ENCODE measurements around the gene SYNDIG1. TPM values are rescaled to one million over a fixed set of nuclear protein-coding genes. Genes with fewer than 3 reads are reported as not detected.

Gene SYNDIG1
- total RNA-seq, 2 experiments from 2014 or later = not detected

DNA sequence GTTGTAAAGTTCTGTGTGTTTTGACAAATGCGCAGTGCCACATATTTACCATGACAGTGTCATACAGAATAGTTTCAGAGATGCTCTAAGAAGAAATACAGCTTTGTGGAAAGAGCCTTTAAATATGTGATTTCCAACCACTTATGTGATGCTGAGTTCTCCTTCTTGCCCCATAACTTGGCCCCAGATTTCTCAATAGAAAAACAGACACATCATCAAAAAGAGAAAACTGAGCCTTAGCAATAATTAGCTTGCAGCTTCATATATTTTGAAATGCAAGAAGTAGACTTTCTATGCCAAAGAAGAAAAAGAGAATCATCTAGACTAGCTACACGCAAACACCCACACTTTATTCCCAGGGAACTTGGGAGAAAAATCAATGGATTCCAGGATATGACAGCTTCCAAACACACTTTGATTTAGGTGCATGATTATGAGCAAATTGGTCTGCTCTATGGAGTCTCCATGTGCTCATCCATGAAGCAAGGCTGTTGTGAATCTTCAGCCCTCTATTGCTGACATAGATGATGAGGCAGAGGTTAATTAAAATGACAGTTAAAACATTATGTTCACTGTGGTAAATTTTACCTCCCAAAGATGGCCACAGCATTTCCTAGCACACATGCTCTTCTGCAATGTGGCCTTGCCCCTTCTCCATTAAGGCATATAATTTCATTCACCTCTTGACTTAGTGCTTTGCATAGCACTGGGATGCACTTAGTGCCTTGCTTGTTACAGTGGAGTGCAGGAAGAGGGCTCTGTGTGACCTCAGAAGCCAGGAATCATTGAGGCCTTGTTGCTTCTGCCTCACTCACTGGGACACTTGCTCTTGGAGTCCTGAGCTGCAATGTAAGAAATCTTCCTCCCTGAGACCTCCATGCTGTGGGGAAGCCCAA lies 174.6 kb downstream of the SYNDIG1 start:
- no peak for ATAC-seq
- H3K4me1 Mint-ChIP-seq = no peaks in the 10 kb centered on the region
- no peak overlapping the region for H3K4me3 Mint-ChIP-seq
- H3K9me3 Mint-ChIP-seq (ENCODE audit: low read depth) = no peaks in the 10 kb centered on the region
- H3K27me3 Mint-ChIP-seq = peaks cover 24% of the 10 kb centered on the region
- H3K36me3 Mint-ChIP-seq = no peaks in the 10 kb centered on the region
- CTCF ChIA-PET = no interaction called here
- DNase-seq = no peak
- no peak overlapping the region for H3K27ac Mint-ChIP-seq

DNA sequence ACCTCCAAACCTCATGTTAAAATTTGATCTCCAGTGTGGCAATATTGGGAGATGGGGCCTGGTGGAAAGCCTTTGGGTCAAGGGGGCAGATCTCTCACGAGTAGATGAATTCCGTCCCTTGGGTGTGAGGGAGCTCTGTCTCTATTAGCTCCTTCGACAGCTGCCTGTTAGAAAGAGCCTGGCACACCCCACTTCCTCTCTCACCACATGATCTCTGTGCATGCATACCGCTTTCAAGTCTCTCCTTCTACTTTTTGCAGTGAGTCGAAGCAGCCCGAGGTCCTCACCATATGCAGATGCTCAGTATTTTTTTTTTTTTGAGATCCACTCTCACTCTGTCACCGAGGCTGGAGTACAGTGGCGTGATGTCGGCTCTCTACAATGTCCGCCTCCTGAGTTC lies 176.9 kb downstream of the SYNDIG1 start:
- peaks cover 18% of the 10 kb centered on the region for H3K27me3 Mint-ChIP-seq
- H3K4me1 Mint-ChIP-seq = no peaks in the 10 kb centered on the region
- no peaks in the 10 kb centered on the region for H3K36me3 Mint-ChIP-seq
- CTCF ChIA-PET = no interaction called here
- DNase-seq (no peak), ATAC-seq (no peak)
- no peak overlapping the region for H3K4me3 Mint-ChIP-seq
- H3K27ac Mint-ChIP-seq = no peak overlapping the region
- no peaks in the 10 kb centered on the region for H3K9me3 Mint-ChIP-seq (ENCODE audit: low read depth)

DNA sequence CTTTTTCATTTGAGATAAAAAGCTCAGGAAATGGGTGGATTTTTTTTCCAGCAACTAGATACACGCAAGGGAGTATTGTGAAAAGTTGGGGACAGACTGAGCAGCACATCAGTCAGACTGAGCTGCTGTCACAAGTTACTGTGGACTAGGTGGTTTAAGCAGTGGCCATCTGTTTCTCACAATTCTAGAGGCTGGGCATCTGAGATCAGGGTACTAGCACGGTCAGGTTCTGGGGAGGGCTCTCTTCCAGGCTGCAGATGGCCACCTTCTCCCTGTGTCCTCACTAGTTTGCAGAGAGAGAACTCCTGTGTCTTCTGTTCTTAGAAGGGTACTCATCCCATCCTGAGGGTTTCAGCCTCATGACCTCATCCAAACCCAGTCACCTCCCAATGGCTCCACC lies 178.3 kb downstream of the SYNDIG1 start:
- ATAC-seq (no peak), DNase-seq (no peak)
- peaks cover 18% of the 10 kb centered on the region for H3K27me3 Mint-ChIP-seq
- CTCF ChIA-PET = no interaction called here
- H3K4me1 Mint-ChIP-seq = no peaks in the 10 kb centered on the region
- H3K27ac Mint-ChIP-seq = no peak overlapping the region
- no peak overlapping the region for H3K4me3 Mint-ChIP-seq
- no peaks in the 10 kb centered on the region for H3K9me3 Mint-ChIP-seq (ENCODE audit: low read depth)
- H3K36me3 Mint-ChIP-seq = no peaks in the 10 kb centered on the region

DNA sequence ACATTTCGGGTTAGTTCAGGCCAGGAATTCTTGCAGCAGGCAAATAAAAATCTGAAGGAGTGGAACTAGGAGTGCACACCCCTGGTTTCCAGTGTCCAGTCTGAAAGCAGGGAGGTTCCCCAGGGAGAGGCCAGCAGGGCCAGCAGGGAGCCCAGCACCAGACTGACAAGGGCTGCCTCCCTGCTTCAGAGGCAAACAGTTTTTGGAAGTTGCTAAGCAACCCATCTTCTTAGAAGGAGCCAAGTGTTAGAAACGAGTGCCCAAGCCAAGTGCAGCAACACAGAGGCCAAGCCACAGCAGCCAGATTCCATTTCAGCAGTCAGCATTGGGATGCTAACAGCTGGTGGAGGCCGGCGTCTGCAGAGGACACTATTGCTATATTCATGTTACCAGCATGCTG lies 179.1 kb downstream of the SYNDIG1 start:
- CTCF ChIA-PET = no interaction called here
- DNase-seq = no peak
- ATAC-seq = no peak
- Mint-ChIP-seq H3K27ac (no peak overlapping the region), H3K9me3 (ENCODE audit: low read depth) (no peaks in the 10 kb centered on the region), H3K36me3 (no peaks in the 10 kb centered on the region), H3K4me1 (no peaks in the 10 kb centered on the region), H3K4me3 (no peak overlapping the region), H3K27me3 (peaks cover 13% of the 10 kb centered on the region)

DNA sequence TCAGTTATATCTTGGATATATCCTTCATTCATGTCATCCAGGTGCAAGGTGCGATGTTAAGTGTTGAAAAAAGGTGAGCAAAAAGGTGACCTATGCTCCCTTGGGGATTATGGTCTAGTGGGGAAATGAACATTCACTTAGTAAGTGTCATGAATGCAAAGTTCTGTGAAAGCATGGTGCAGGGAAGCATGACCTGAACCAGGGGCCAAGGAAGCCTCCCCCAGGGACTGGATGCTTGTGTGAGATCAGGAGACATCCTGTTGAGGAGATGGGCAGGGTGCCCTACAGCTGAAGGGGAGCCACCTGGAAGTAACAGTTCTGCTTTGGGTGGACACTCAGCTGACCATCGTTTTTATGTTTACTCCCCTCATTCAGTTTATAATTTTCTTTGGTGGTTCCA lies 179.5 kb downstream of the SYNDIG1 start:
- H3K4me3 Mint-ChIP-seq = no peak overlapping the region

DNA sequence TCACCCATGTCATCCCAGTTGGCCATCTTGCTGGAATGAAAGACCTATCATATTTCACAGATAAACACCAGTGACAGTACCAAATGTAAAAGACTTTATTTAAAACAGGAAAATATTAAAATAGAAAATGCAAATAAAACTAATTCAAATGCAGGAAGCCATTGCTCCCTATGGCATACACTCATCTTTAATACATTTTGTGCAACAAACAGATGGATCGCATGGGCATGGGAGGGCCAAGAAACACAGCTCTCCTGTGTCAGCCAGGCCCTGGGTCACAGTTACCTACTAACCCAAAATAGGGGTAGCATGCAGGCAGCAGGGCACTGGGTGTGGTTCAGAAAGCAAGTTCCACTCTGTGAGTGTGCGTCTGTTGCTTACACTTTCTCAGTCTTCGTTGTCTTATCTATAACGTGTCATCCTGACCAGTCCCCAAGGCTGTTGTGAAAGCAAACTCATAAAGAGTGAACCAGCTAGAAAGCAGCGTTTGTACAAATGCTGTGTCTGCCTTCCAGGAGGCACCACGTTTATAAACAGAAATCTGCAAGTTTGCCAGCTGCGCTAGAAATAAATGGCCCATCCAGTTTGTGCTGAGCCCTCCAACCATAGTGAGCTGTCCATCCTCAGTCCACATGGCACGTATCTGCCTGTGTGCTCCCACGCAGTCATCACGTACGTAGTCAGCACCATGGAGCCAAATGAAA lies 180.5 kb downstream of the SYNDIG1 start:
- Mint-ChIP-seq H3K27ac (no peak overlapping the region), H3K27me3 (peaks cover 11% of the 10 kb centered on the region), H3K4me1 (no peaks in the 10 kb centered on the region), H3K36me3 (no peaks in the 10 kb centered on the region), H3K4me3 (no peak overlapping the region), H3K9me3 (ENCODE audit: low read depth) (no peaks in the 10 kb centered on the region)
- DNase-seq (no peak), ATAC-seq (no peak)
- CTCF ChIA-PET = no interaction called here

More for the DNA sequence above, 179.5 kb downstream of the SYNDIG1 start:
- Mint-ChIP-seq H3K36me3 (no peaks in the 10 kb centered on the region), H3K4me1 (no peaks in the 10 kb centered on the region), H3K9me3 (ENCODE audit: low read depth) (no peaks in the 10 kb centered on the region), H3K27ac (no peak overlapping the region), H3K27me3 (peaks cover 11% of the 10 kb centered on the region)
- ATAC-seq (no peak), DNase-seq (no peak)
- CTCF ChIA-PET = no interaction called here

DNA sequence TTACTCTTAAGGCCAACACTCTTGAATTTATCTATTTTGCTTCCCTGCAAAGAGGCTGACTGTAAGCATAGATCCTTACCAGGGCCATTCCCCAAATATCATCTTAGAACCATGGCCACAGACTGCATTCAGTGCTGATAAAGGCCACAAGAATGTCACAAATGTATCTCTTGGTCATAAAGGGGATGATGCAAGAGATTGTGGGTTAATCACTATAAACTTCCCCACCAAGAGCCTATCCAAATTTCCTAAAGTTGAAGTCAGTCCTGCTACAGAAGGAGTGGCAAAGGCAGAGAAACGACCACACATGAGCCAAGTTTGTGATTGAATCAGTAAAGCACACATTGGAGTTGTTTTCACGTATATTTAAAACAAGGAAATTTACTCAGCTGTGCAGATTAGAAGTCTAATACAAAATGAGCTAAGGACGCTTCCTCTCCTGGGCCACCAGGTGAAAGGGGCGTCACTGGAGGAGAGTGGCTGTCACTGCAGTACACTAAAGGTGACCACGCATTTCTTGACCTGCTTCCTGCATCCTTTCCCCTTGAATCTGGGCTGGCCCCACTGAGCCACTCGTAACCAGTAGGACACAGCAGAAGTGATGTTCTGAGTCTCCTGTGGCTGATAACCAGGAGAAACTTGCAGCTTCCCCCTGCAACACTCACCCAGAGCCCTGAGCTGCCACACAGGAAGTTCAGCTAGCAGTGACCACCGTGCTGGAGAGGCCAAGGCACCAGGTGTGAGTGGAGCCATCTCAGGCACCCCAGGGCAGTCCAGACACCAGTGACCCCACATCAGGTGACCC lies 181.9 kb downstream of the SYNDIG1 start:
- no peak overlapping the region for H3K27ac Mint-ChIP-seq
- peaks cover 9% of the 10 kb centered on the region for H3K27me3 Mint-ChIP-seq
- no peak for ATAC-seq
- no peaks in the 10 kb centered on the region for H3K4me1 Mint-ChIP-seq
- H3K4me3 Mint-ChIP-seq = no peak overlapping the region
- no peak for DNase-seq
- CTCF ChIA-PET = no interaction called here
- H3K36me3 Mint-ChIP-seq = no peaks in the 10 kb centered on the region
- no peaks in the 10 kb centered on the region for H3K9me3 Mint-ChIP-seq (ENCODE audit: low read depth)

DNA sequence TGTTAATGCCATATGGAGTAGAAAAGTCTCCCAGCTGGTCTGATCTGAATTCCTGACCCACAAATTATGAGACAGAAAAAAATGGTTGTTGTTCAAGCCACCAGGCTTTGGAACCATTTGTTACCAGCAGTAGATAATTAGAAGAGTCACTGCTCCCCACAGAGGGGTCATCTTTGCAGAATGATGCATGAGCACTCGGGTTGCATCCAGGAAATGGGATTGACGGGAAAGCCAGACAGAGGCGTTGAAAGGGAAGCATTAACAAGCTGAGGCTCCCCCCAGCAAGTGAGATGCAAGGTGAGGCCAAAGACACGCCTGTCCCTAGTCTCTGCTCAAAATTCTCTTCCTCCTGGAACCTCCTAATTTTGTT lies 182.5 kb downstream of the SYNDIG1 start:
- H3K27me3 Mint-ChIP-seq = peaks cover 4% of the 10 kb centered on the region

DNA sequence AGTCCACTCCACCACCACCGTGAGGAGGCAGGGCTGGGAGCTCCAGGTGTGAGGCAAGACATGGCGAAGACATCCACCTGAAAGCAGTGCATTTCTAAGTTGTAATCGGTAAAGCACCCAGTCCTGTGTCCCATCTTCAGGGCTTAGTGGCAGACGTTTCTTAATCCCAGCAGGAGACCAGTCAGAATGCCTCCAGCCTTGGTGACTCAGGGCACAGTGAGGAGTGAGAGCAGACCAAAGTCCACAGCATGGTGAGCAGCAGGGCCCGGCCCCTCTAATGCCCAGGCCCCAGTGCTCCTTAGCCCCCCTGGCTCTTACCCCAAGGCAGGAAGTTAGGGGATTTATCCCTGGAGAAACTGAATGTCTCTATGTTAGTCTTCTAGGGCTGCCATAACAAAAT lies 183.9 kb downstream of the SYNDIG1 start:
- ATAC-seq (no peak), DNase-seq (no peak)
- no peaks in the 10 kb centered on the region for H3K4me1 Mint-ChIP-seq
- H3K27me3 Mint-ChIP-seq = no peaks in the 10 kb centered on the region
- H3K9me3 Mint-ChIP-seq (ENCODE audit: low read depth) = no peaks in the 10 kb centered on the region
- CTCF ChIA-PET = no interaction called here
- no peak overlapping the region for H3K27ac Mint-ChIP-seq
- no peak overlapping the region for H3K4me3 Mint-ChIP-seq
- H3K36me3 Mint-ChIP-seq = no peaks in the 10 kb centered on the region

More for the DNA sequence above, 182.5 kb downstream of the SYNDIG1 start:
- no peaks in the 10 kb centered on the region for H3K36me3 Mint-ChIP-seq
- no peak for DNase-seq
- CTCF ChIA-PET = no interaction called here
- H3K4me3 Mint-ChIP-seq = no peak overlapping the region
- H3K27ac Mint-ChIP-seq = no peak overlapping the region
- H3K4me1 Mint-ChIP-seq = no peaks in the 10 kb centered on the region
- no peak for ATAC-seq
- no peaks in the 10 kb centered on the region for H3K9me3 Mint-ChIP-seq (ENCODE audit: low read depth)

DNA sequence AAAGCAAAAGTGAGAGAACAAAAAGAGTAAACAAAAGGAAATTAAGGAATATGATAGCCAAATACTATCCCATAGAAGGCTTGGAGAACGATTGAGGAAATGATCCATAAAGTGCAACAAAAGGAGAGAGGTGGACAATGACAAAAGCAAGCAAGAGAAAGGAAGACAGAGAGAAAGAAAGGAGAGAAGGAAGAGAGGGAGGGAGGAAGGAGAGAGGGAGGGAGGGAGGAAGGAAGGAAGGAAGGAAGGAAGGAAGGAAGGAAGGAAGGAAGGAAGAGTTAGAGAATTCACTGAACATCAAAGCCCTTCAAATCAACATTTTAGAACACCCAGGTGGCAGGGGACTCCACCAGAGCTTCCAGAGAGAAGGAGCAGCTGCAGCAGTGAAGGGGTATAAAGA lies 185.0 kb downstream of the SYNDIG1 start:
- H3K4me3 Mint-ChIP-seq = no peak overlapping the region
- no peaks in the 10 kb centered on the region for H3K4me1 Mint-ChIP-seq
- ATAC-seq (no peak), DNase-seq (no peak)
- H3K9me3 Mint-ChIP-seq (ENCODE audit: low read depth) = no peaks in the 10 kb centered on the region
- H3K27me3 Mint-ChIP-seq = no peaks in the 10 kb centered on the region
- no peaks in the 10 kb centered on the region for H3K36me3 Mint-ChIP-seq
- no peak overlapping the region for H3K27ac Mint-ChIP-seq
- CTCF ChIA-PET = no interaction called here

DNA sequence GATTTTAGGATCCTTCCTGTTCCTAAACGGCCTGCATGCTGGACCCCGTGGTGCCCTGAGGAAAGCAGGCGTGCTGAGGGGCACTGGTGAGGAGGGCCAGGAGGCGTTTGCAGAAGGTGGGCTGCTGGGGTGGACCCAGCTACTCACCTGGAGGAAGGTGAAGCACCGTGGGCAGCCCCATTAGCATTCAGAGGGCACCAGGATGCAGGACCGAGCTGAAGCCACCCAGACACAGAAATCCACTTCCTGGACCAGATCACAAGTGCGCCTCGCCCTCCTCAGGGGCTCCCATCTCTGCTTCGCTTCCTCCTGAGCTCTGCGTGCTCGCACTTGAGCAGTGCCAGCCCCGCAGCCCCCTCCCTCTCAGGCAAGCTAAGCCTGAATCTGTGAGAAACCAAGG lies 187.0 kb downstream of the SYNDIG1 start:
- ATAC-seq = no peak
- H3K9me3 Mint-ChIP-seq (ENCODE audit: low read depth) = no peaks in the 10 kb centered on the region
- CTCF ChIA-PET = no interaction called here
- no peak overlapping the region for H3K27ac Mint-ChIP-seq
- H3K27me3 Mint-ChIP-seq = no peaks in the 10 kb centered on the region
- no peak overlapping the region for H3K4me3 Mint-ChIP-seq
- no peak for DNase-seq
- H3K36me3 Mint-ChIP-seq = no peaks in the 10 kb centered on the region
- no peaks in the 10 kb centered on the region for H3K4me1 Mint-ChIP-seq

DNA sequence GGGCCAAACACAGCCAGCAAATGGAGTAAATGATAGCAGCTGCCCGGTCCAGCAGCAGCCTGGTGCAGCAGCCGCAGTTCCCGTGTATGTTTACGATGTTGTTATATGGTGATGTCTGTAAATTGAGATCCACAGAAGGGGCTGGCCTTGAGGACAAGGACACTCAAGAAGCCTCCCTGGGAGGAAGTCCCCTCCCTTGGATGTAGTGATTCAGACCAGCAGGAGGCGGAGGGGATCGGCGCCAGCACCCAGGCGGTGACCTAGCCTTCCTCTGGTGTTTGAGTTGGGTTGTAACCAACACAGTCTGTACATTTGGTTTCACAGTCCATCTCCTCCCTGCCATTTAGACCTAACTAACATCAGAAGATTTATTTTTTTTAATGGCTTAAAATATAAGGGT lies 187.8 kb downstream of the SYNDIG1 start:
- H3K4me3 Mint-ChIP-seq = no peak overlapping the region
- no peak overlapping the region for H3K27ac Mint-ChIP-seq
- DNase-seq (no peak), ATAC-seq (no peak)
- CTCF ChIA-PET = no interaction called here
- H3K27me3 Mint-ChIP-seq = no peaks in the 10 kb centered on the region
- no peaks in the 10 kb centered on the region for H3K4me1 Mint-ChIP-seq
- H3K36me3 Mint-ChIP-seq = no peaks in the 10 kb centered on the region
- H3K9me3 Mint-ChIP-seq (ENCODE audit: low read depth) = no peaks in the 10 kb centered on the region

DNA sequence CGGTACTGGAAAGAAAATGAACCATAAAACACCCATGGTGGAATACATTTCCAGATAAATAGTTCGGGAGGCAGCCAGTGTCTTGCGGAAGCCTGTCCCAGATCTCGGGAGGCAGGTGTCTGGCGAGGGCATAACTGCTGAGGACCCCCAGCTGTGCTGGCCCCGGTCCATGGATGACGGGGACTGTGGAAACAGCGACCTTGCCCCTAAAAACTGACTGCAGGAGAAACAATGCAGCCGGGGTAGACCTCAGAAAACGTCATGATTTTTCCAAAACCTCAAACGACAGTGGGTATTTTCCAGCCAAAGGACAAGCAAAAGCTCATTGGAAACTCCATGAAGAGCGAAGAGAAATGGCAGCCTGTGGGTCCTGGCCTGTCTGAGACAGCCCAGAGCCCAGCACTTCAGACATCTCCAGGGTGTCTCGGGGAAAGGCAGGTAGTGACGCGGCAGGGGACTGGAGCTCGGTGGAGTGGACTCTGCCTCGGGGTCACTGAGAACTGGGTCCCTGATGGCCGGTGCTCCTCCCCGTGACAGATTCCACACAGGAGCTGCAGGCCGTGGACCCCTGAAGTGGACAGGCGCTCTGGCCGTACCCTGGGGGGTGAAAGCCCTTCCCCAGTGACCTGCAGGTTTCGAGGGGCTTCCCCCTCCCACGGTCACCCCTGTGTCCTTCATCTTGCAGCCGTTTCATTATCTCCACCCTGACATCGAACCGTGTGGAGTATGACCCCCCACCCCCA lies 188.6 kb downstream of the SYNDIG1 start:
- Mint-ChIP-seq H3K27ac (no peak overlapping the region), H3K4me3 (no peak overlapping the region), H3K36me3 (no peaks in the 10 kb centered on the region), H3K4me1 (no peaks in the 10 kb centered on the region), H3K9me3 (ENCODE audit: low read depth) (no peaks in the 10 kb centered on the region), H3K27me3 (no peaks in the 10 kb centered on the region)
- no peak for DNase-seq
- no peak for ATAC-seq
- CTCF ChIA-PET = no interaction called here
